Activated CD8-positive, alpha-beta T cell treated with anti-CD3 and anti-CD28 coated beads for 36 hours (primary cell): ENCODE data around the gene PAX8. TPM values are rescaled to one million over a fixed set of nuclear protein-coding genes. Genes with fewer than 3 reads are reported as not detected.

Experiments
- ATAC-seq: fragments of 200-7000 bp; cut with Tn5 transposase; one replicate; pipeline ENCODE4 v1.10.0; 2021; ENCODE audit warnings: mild to moderate bottlenecking, moderate library complexity
- CTCF ChIA-PET: fragments of 350-600 bp; sonication (Branson Sonifier 250); formaldehyde crosslinking; loops from one replicate; lab custom pipeline; 2021; ENCODE audit warnings: antibody characterized with exemption; lab: Charles Lee
- POLR2A ChIA-PET: fragments of 350-600 bp; sonication (Branson Sonifier 250); formaldehyde crosslinking; loops from one replicate; lab custom pipeline; 2021; ENCODE audit warnings: antibody characterized with exemption; lab: Charles Lee
- DNase-seq: peaks from one replicate; pipeline ENCODE4 v3.0.0-alpha.2; 2020
- H3K27ac Mint-ChIP-seq: one replicate; pipeline ENCODE4 v1.8.0; 2021; ENCODE audit warnings: mild to moderate bottlenecking, mixed read lengths
- H3K27me3 Mint-ChIP-seq: one replicate; pipeline ENCODE4 v1.8.0; 2021; ENCODE audit warnings: mixed read lengths
- H3K36me3 Mint-ChIP-seq: one replicate; pipeline ENCODE4 v1.8.0; 2021; ENCODE audit warnings: low read depth, mixed read lengths
- H3K4me1 Mint-ChIP-seq: one replicate; pipeline ENCODE4 v1.8.0; 2021; ENCODE audit warnings: low read depth, mixed read lengths
- H3K4me3 Mint-ChIP-seq: one replicate; pipeline ENCODE4 v1.8.0; 2021; ENCODE audit warnings: mild to moderate bottlenecking, moderate library complexity, mixed read lengths
- H3K9me3 Mint-ChIP-seq: one replicate; pipeline ENCODE4 v1.8.0; 2021; ENCODE audit warnings: mixed read lengths
- CTCF ChIP-seq: fragments of 200-600 bp; IDR thresholded peaks from one replicate; pipeline ENCODE4 v1.8.0; 2022; ENCODE audit warnings: antibody characterized with exemption, mild to moderate bottlenecking
- intact Hi-C: fragments of 100-400 bp; cut with micrococcal nuclease; formaldehyde crosslinking; loops from one replicate; pipeline ENCODE4 v1.10.0; 2022
- total RNA-seq, 2 experiments: library from RNA; stranded (reverse); gene quantifications; one replicate each; pipeline ENCODE4 v1.2.3, GENCODE V29; 2021

PAX8 gene
- total RNA-seq, 2 experiments from 2014 or later, result 0.43 to 0.63 TPM

GRCh38 chr2:113217455-113218282, 61.1 kb downstream of the PAX8 start:
- ATAC-seq, result peak; percentile 18
- POLR2A ChIA-PET, result interaction anchor here (0.9 to 2.9 kb wide), 3 partner anchors 13 to 18 kb away, joined by 4 to 14 read pairs (median 4); no protein-coding TSS in a partner anchor

GRCh38 chr2:113216891-113217454, 61.7 kb downstream of the PAX8 start:
- DNase-seq (no peak), ATAC-seq (no peak)
- no peak overlapping the region for H3K4me3 Mint-ChIP-seq
- peaks cover 19% of the 10 kb centered on the region for H3K4me1 Mint-ChIP-seq
- intact Hi-C loops, result no loop called here
- H3K9me3 Mint-ChIP-seq, result no peaks in the 10 kb centered on the region
- no peak for TF ChIP-seq CTCF
- no peaks in the 10 kb centered on the region for H3K36me3 Mint-ChIP-seq
- H3K27ac Mint-ChIP-seq, result no peak overlapping the region
- no peaks in the 10 kb centered on the region for H3K27me3 Mint-ChIP-seq
- ChIA-PET POLR2A (interaction anchor here (0.6 to 2.9 kb wide), 5 partner anchors 12 to 83 kb away, joined by 3 to 14 read pairs (median 4); no protein-coding TSS in a partner anchor), CTCF (interaction anchor here (0.8 to 1.9 kb wide), 6 partner anchors 10 to 173 kb away, joined by 3 to 25 read pairs (median 4); no protein-coding TSS in a partner anchor)

More at GRCh38 chr2:113217455-113218282, 61.1 kb downstream of the PAX8 start:
- Mint-ChIP-seq H3K27me3 (no peaks in the 10 kb centered on the region), H3K4me3 (no peak overlapping the region), H3K4me1 (peaks cover 19% of the 10 kb centered on the region), H3K9me3 (no peaks in the 10 kb centered on the region), H3K27ac (no peak overlapping the region), H3K36me3 (no peaks in the 10 kb centered on the region)
- intact Hi-C loops, result no loop called here
- no peak for DNase-seq
- CTCF ChIA-PET, result interaction anchor here (0.8 to 1.9 kb wide), 6 partner anchors 9 to 173 kb away, joined by 3 to 25 read pairs (median 4); no protein-coding TSS in a partner anchor
- no peak for TF ChIP-seq CTCF

GRCh38 chr2:113216321-113216720, 62.4 kb downstream of the PAX8 start:
- ChIA-PET CTCF (interaction anchor here (1.5 to 1.9 kb wide), 4 partner anchors 11 to 174 kb away, joined by 3 to 25 read pairs (median 8); no protein-coding TSS in a partner anchor), POLR2A (interaction anchor here (0.6 to 2.9 kb wide), 3 partner anchors 11 to 84 kb away, joined by 3 to 14 read pairs (median 3); no protein-coding TSS in a partner anchor)
- no peak for TF ChIP-seq CTCF
- DNase-seq (no peak), ATAC-seq (no peak)
- H3K36me3 Mint-ChIP-seq, result no peaks in the 10 kb centered on the region
- H3K27me3 Mint-ChIP-seq, result no peaks in the 10 kb centered on the region
- H3K4me1 Mint-ChIP-seq, result peaks cover 19% of the 10 kb centered on the region
- H3K9me3 Mint-ChIP-seq, result no peaks in the 10 kb centered on the region
- no peak overlapping the region for H3K27ac Mint-ChIP-seq
- intact Hi-C loops, result no loop called here
- H3K4me3 Mint-ChIP-seq, result no peak overlapping the region

GRCh38 chr2:113215056-113215455, 63.7 kb downstream of the PAX8 start:
- Mint-ChIP-seq H3K27me3 (no peaks in the 10 kb centered on the region), H3K9me3 (no peaks in the 10 kb centered on the region), H3K4me3 (no peak overlapping the region), H3K36me3 (no peaks in the 10 kb centered on the region), H3K27ac (no peak overlapping the region), H3K4me1 (peaks cover 18% of the 10 kb centered on the region)
- POLR2A ChIA-PET, result no interaction called here
- intact Hi-C loops, result no loop called here
- CTCF ChIA-PET, result no interaction called here
- ATAC-seq (no peak), DNase-seq (no peak)
- TF ChIP-seq CTCF, result no peak
